Liver (tissue), 9 donors: Measurements from ENCODE around the gene PODNL1. TPM values are rescaled to one million over a fixed set of nuclear protein-coding genes. Genes with fewer than 3 reads are reported as not detected.

Source experiments
- DNase-seq: peaks from one replicate; pipeline ENCODE4 v3.0.0-alpha.2; 2017; ENCODE audit warnings: low spot score
- H3K27ac ChIP-seq, 2 donors: one replicate each; pipeline ENCODE4 v1.7.0; 2013; ENCODE audit warnings: inconsistent platforms in 2 of 2, low read length in 2 of 2, control low read depth in 1 of 2, low read depth in 1 of 2, mild to moderate bottlenecking in 1 of 2
- H3K27me3 ChIP-seq, 4 donors: one replicate each; pipeline versions ENCODE4 v1.6.1 to v1.7.0; 2013; ENCODE audit warnings: low read length in 3 of 4, inconsistent platforms in 1 of 4, mild to moderate bottlenecking in 1 of 4, moderate library complexity in 1 of 4; ENCODE audit not compliant: control insufficient read depth in 4 of 4, insufficient read depth in 4 of 4
- H3K36me3 ChIP-seq, 4 donors: one replicate each; pipeline versions ENCODE4 v1.6.1 to v1.7.0; 2013; ENCODE audit warnings: low read length in 3 of 4, mild to moderate bottlenecking in 3 of 4, low read depth in 1 of 4, moderate library complexity in 1 of 4; ENCODE audit not compliant: control insufficient read depth in 4 of 4, insufficient read depth in 3 of 4
- H3K4me1 ChIP-seq, 4 donors: one replicate each; pipeline versions ENCODE4 v1.6.1 to v1.7.0; 2013; ENCODE audit warnings: low read length in 3 of 4, mild to moderate bottlenecking in 3 of 4, moderate library complexity in 1 of 4; ENCODE audit not compliant: control insufficient read depth in 4 of 4, insufficient read depth in 4 of 4
- H3K4me3 ChIP-seq, 3 donors: one replicate each; pipeline versions ENCODE4 v1.6.1 to v1.7.0; 2013; ENCODE audit warnings: low read length in 3 of 3, control low read depth in 1 of 3, low read depth in 1 of 3, mild to moderate bottlenecking in 1 of 3
- H3K9ac ChIP-seq, 2 donors: one replicate each; pipeline ENCODE4 v1.7.0; 2013; ENCODE audit warnings: low read length in 2 of 2, mild to moderate bottlenecking in 2 of 2, moderate library complexity in 2 of 2, control low read depth in 1 of 2, low read depth in 1 of 2
- H3K9me3 ChIP-seq, 4 donors: one replicate each; pipeline versions ENCODE4 v1.6.1 to v1.7.0; 2013; ENCODE audit warnings: low read length in 3 of 4; ENCODE audit not compliant: control insufficient read depth in 4 of 4
- ATF3 ChIP-seq: IDR thresholded peaks from 2 replicates; pipeline ENCODE4 v1.6.1; 2016; ENCODE audit warnings: antibody characterized with exemption
- CTCF ChIP-seq: fragments of 150-350 bp; IDR thresholded peaks from 2 replicates; pipeline ENCODE4 v1.5.1; 2017; ENCODE audit warnings: improper control_type of control experiment, low read depth, low read length; ENCODE audit not compliant: missing input control
- EGR1 ChIP-seq, 2 donors: IDR thresholded peaks; 2 replicates each; pipeline ENCODE4 v1.6.1; 2016 to 2018; ENCODE audit warnings: antibody characterized with exemption in 2 of 2, low read depth in 2 of 2
- FOXA1 ChIP-seq: IDR thresholded peaks from 2 replicates; pipeline ENCODE4 v1.6.1; 2016; ENCODE audit warnings: antibody characterized with exemption
- FOXA2 ChIP-seq: IDR thresholded peaks from 2 replicates; pipeline ENCODE4 v1.6.1; 2016; ENCODE audit warnings: antibody characterized with exemption
- GABPA ChIP-seq, 2 donors: IDR thresholded peaks in 1 of 2; conservative IDR thresholded peaks in 1 of 2; 2 replicates each; pipeline ENCODE4 v1.6.1; 2016; ENCODE audit warnings: antibody characterized with exemption in 2 of 2, mild to moderate bottlenecking in 1 of 2, moderate library complexity in 1 of 2
- HNF4A ChIP-seq, 2 donors: conservative IDR thresholded peaks; 2 replicates each; pipeline ENCODE4 v1.6.1; 2016; ENCODE audit warnings: antibody characterized with exemption in 2 of 2, mild to moderate bottlenecking in 2 of 2
- HNF4G ChIP-seq: IDR thresholded peaks from 2 replicates; pipeline ENCODE4 v1.6.1; 2016; ENCODE audit warnings: antibody characterized with exemption
- JUND ChIP-seq, 2 donors: IDR thresholded peaks; 2 replicates each; pipeline ENCODE4 v1.6.1; 2016; ENCODE audit warnings: antibody characterized with exemption in 2 of 2
- NR2F2 ChIP-seq: IDR thresholded peaks from 2 replicates; pipeline ENCODE4 v1.6.1; 2016; ENCODE audit warnings: antibody characterized with exemption
- RAD21 ChIP-seq, 2 donors: IDR thresholded peaks; 2 replicates each; pipeline ENCODE4 v1.6.1; 2016; ENCODE audit warnings: antibody characterized with exemption in 2 of 2, mild to moderate bottlenecking in 2 of 2
- RXRA ChIP-seq, 2 donors: IDR thresholded peaks; 2 replicates each; pipeline ENCODE4 v1.6.1; 2017 to 2018; ENCODE audit warnings: antibody characterized with exemption in 2 of 2, mild to moderate bottlenecking in 1 of 2
- SP1 ChIP-seq: IDR thresholded peaks from 2 replicates; pipeline ENCODE4 v1.6.1; 2018; ENCODE audit warnings: antibody characterized with exemption, mild to moderate bottlenecking
- TAF1 ChIP-seq: conservative IDR thresholded peaks from 2 replicates; pipeline ENCODE4 v1.6.1; 2016; ENCODE audit warnings: antibody characterized with exemption, mild to moderate bottlenecking
- YY1 ChIP-seq: IDR thresholded peaks from 2 replicates; pipeline ENCODE4 v1.6.1; 2016; ENCODE audit warnings: antibody characterized with exemption, mild to moderate bottlenecking
- WGBS: extraction: QIAGEN DNeasy Blood & Tissue Kit; methylation state at CpG from one replicate; pipeline ENCODE4 v1.1.7; 2013; 5-methylcytosine and 5-hydroxymethylcytosine counted together
- polyA plus RNA-seq, 2 donors: library from polyadenylated mRNA; stranded (reverse) in 1 of 2; unstranded in 1 of 2; fragments of 200-250 nt in 1 of 2; fragments of >200 nt in 1 of 2; fragmentation: Nextera tagmentation in 1 of 2; extraction: Ambion mirVana in 1 of 2; gene quantifications; one replicate each; pipeline versions ENCODE4 v1.2.1 to v1.2.3, GENCODE V29; 2013 to 2015
- total RNA-seq, 2 donors: library from RNA; depleted of rRNA; stranded (reverse); fragments of >200 nt; gene quantifications; one replicate each; pipeline ENCODE4 v1.2.3, GENCODE V29; 2014
- TF ChIP-seq, protein P1 (sequence below): IDR thresholded peaks from 2 replicates; pipeline ENCODE4 v1.6.1; 2016; ENCODE audit warnings: antibody characterized with exemption
- TF ChIP-seq, protein P2 (sequence below): IDR thresholded peaks from 2 replicates; pipeline ENCODE4 v1.6.1; 2016; ENCODE audit warnings: antibody characterized with exemption, mild to moderate bottlenecking
- TF ChIP-seq, protein P3 (sequence below): IDR thresholded peaks from 2 replicates; pipeline ENCODE4 v1.6.1; 2016; ENCODE audit warnings: antibody characterized with exemption
- donor health status: healthy.
- donor health status: healthy.
- donor health status: healthy.
- donor health status: healthy.
- donor health status: healthy.

Gene PODNL1
- total and polyA plus RNA-seq, 4 donors, result 0.30 TPM; not detected in 3

GRCh38 chr19:13882419-13882795 is 55.8 kb downstream of the PODNL1 start:
- no peaks in the 10 kb centered on the region for H3K27me3 ChIP-seq
- no peak for TF ChIP-seq GABPA (IDR thresholded peaks at IDR 0.05 in 1 of 2, conservative IDR thresholded peaks at IDR 0.05 in 1 of 2)
- no peak for TF ChIP-seq EGR1 (IDR thresholded peaks at IDR 0.05; ENCODE audit: low read depth in 2 of 2)
- TF ChIP-seq TAF1, result no peak
- TF ChIP-seq FOXA1, result no peak
- TF ChIP-seq JUND (IDR thresholded peaks at IDR 0.05), result no peak
- H3K4me3 ChIP-seq, result no peak overlapping the region
- peaks cover 0 to 10% (median 2%) of the 10 kb centered on the region in 4 donors for H3K4me1 ChIP-seq
- no peaks in the 10 kb centered on the region for H3K9me3 ChIP-seq
- no peak overlapping the region for H3K9ac ChIP-seq
- H3K27ac ChIP-seq, result no peak overlapping the region
- H3K36me3 ChIP-seq, result no peaks in the 10 kb centered on the region
- 88% methylated on average over 5 of the region's 5 CpGs for WGBS
- DNase-seq, result no peak

DNA sequence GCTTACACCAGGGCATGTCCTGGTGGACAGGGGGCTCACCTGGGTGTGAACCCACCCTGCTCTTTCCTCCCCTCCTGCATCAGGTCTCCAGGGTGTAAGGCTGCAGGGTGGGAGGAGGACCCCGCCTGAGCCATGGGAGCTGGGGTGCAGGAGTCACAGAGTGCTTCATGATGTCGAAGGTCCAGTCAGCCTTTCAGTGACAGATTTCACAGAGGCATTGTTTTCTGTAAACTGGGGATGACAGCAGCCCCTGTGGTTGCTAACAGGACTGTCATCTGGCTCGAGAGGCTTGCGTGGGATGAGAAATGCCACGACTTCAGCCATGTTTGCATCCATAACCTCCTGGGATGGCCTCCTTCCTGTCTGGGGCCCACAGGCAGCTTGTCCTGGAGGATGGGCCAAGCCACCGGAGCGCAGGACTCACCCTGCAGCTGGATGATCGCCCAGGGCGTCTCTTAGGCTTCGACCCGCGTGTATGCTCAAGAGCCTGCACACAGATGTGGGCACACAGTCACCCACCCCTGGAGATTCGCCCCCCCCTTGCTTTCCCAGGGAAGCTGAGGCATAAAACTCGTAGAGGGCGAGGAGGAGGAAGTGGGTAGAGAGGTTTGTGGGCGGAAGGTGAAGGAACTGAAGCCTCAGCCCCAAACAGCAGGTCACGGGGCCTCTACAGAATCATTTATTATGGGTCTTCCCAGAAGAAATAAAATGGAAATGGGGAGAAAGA is 56.4 kb downstream of the PODNL1 start:
- Histone ChIP-seq H3K36me3 (no peaks in the 10 kb centered on the region), H3K4me3 (no peak overlapping the region), H3K4me1 (peaks cover 0 to 10% (median 2%) of the 10 kb centered on the region in 4 donors), H3K9ac (no peak overlapping the region), H3K27me3 (no peaks in the 10 kb centered on the region), H3K9me3 (no peaks in the 10 kb centered on the region), H3K27ac (no peak overlapping the region)
- no peak for DNase-seq
- WGBS, result 61% methylated on average over 17 of the region's 17 CpGs
- no peak for TF ChIP-seq FOXA1
- TF ChIP-seq CTCF, result no peak
- no peak for TF ChIP-seq HNF4G
- TF ChIP-seq, protein P1, sequence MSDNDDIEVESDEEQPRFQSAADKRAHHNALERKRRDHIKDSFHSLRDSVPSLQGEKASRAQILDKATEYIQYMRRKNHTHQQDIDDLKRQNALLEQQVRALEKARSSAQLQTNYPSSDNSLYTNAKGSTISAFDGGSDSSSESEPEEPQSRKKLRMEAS, result no peak
- no peak for TF ChIP-seq TAF1
- no peak for TF ChIP-seq HNF4A (conservative IDR thresholded peaks at IDR 0.05)
- no peak for TF ChIP-seq NR2F2
- TF ChIP-seq SP1, result no peak
- no peak for TF ChIP-seq ATF3
- no peak for TF ChIP-seq YY1
- TF ChIP-seq RXRA (IDR thresholded peaks at IDR 0.05), result no peak
- no peak for TF ChIP-seq GABPA (IDR thresholded peaks at IDR 0.05 in 1 of 2, conservative IDR thresholded peaks at IDR 0.05 in 1 of 2)
- TF ChIP-seq, protein P2, sequence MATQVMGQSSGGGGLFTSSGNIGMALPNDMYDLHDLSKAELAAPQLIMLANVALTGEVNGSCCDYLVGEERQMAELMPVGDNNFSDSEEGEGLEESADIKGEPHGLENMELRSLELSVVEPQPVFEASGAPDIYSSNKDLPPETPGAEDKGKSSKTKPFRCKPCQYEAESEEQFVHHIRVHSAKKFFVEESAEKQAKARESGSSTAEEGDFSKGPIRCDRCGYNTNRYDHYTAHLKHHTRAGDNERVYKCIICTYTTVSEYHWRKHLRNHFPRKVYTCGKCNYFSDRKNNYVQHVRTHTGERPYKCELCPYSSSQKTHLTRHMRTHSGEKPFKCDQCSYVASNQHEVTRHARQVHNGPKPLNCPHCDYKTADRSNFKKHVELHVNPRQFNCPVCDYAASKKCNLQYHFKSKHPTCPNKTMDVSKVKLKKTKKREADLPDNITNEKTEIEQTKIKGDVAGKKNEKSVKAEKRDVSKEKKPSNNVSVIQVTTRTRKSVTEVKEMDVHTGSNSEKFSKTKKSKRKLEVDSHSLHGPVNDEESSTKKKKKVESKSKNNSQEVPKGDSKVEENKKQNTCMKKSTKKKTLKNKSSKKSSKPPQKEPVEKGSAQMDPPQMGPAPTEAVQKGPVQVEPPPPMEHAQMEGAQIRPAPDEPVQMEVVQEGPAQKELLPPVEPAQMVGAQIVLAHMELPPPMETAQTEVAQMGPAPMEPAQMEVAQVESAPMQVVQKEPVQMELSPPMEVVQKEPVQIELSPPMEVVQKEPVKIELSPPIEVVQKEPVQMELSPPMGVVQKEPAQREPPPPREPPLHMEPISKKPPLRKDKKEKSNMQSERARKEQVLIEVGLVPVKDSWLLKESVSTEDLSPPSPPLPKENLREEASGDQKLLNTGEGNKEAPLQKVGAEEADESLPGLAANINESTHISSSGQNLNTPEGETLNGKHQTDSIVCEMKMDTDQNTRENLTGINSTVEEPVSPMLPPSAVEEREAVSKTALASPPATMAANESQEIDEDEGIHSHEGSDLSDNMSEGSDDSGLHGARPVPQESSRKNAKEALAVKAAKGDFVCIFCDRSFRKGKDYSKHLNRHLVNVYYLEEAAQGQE, result no peak
- no peak for TF ChIP-seq EGR1 (IDR thresholded peaks at IDR 0.05; ENCODE audit: low read depth in 2 of 2)
- TF ChIP-seq FOXA2, result no peak
- TF ChIP-seq, protein P3, sequence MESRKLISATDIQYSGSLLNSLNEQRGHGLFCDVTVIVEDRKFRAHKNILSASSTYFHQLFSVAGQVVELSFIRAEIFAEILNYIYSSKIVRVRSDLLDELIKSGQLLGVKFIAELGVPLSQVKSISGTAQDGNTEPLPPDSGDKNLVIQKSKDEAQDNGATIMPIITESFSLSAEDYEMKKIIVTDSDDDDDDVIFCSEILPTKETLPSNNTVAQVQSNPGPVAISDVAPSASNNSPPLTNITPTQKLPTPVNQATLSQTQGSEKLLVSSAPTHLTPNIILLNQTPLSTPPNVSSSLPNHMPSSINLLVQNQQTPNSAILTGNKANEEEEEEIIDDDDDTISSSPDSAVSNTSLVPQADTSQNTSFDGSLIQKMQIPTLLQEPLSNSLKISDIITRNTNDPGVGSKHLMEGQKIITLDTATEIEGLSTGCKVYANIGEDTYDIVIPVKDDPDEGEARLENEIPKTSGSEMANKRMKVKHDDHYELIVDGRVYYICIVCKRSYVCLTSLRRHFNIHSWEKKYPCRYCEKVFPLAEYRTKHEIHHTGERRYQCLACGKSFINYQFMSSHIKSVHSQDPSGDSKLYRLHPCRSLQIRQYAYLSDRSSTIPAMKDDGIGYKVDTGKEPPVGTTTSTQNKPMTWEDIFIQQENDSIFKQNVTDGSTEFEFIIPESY, result no peak
- no peak for TF ChIP-seq JUND (IDR thresholded peaks at IDR 0.05)
- no peak for TF ChIP-seq RAD21 (IDR thresholded peaks at IDR 0.05)
